ENCODE results near the gene AP4S1.

DNA sequence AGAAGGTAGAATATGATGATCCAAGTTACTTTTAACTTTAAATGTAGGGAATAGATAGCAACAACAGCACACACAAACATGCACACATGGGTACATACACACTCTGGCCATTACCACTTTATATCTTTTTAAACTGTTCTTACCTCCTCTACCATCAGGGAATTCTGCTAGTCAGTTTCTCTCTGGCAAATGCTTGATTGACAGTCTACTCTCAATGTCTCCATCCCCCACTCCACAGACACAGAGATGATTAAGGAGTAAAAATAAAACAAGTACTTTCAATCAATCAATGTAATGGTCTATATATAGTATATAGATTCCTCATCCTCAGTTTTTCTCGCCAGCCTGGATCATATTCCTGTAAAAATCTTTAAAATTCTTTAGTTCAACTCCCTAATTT lies 16.9 kb downstream of the AP4S1 start:
- TF ChIP-seq GATA2 (IDR thresholded peaks at IDR 0.05; ENCODE audit: low read depth, low read length) (no peak), GATA3 (IDR thresholded peaks at IDR 0.05; ENCODE audit: low read depth, low read length) (no peak)
